GM21786 (cell line): Measurements from ENCODE around the gene FNBP1L.

Source experiments
- ATAC-seq: cut with Tn5 transposase; IDR thresholded peaks from one replicate; pipeline ENCODE4 v1.9.1; 2021; ENCODE audit not compliant: unreplicated experiment

The FNBP1L gene

GRCh38 chr1:93569489-93569888, 121.6 kb downstream of the FNBP1L start:
- ATAC-seq: no peak

DNA sequence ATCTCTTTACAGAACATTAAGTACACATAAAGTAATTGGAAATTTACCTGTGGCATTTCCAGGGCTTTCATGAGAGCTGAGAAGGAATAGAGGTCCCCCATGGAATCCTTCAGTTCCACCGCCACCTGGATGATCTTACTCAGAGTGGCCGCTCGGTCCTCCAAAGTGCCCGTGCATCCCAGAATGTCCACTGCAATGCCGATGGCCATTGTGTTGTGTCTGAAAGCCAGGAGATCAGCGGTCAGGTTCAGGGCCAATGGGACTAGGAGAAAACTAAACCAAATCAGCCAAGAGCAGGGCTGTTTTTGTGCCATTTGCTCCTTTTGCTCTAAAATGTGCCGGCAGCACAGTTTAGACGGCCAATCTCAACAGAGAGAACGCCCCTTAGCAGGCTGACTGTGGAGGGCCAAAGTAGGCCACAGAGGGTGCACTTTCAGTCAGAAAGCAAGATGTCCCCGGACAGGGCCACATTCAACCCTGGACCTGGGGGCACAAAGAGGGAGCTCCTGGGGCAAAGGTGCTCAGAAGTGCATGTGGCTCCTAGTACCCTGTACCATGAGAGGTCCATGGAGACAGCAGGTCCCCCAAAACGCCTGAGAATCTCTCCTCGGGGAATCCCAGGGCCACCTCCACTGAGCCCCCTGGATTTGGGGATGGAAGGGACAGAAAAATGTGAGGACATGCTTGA, 123.8 kb downstream of the FNBP1L start:
- ATAC-seq: no peak

DNA sequence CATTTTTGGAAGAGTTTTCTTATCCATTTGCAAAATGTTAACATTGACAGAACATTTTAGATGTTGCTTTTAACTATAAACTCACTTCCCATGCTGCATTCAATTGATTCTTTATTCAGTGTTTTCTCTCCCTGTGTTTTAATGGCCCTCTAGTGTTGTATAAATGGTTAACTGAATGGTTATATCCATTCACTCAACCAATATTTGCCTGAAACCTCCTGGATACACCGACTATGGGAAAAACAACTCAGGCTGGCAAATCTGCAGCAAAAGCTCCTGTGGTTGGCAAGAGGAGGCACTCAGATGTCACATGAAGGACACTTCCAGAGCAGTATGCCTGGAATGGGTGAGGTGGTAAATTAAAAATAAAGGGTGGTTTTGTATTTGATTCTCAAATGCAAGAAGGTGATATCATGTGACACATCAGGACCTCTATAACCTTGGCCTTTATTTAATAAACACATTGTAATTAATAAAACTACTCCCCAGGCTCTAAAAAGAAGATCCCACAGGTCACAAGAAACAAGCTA, 126.1 kb downstream of the FNBP1L start:
- ATAC-seq: no peak

- ATAC-seq: no peak
Observed at GRCh38 chr1:93574511-93574910, 126.6 kb downstream of the FNBP1L start.

- no peak for ATAC-seq
Observed at GRCh38 chr1:93574991-93575390, 127.1 kb downstream of the FNBP1L start.

DNA sequence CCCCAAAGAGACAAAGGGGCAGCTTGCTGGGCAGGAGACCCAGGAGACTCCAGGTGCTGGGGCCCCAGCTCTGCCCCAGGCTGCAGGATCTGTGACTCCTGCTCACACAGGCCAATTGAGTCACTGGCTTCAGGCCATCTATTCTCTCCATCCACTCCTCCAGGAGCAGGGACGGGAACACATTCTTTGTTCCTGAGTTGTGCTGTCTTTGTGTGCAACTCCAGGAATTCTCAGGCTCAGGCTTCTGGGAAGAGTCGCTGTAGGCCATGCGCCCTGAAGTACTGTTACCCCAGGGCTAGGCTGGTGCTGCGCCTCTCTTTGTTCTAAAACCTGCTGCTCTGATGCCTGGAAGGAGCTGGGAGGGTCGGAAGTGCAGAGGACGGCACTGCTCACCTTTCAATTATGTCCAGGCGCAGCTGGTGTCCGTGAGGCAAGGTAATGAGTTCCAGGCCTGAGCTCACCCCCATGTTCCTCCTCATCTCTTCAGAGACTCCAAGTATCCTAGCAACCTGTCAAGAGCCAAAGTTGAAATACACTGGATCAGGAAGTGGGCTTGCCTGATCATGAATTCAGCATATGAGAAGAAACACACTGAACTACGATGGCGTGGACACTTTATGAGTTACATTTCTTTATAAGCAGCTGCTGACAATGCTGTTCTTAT, 127.8 kb downstream of the FNBP1L start:
- no peak for ATAC-seq

- no peak for ATAC-seq
Observed at GRCh38 chr1:93576346-93576745, 128.4 kb downstream of the FNBP1L start.

DNA sequence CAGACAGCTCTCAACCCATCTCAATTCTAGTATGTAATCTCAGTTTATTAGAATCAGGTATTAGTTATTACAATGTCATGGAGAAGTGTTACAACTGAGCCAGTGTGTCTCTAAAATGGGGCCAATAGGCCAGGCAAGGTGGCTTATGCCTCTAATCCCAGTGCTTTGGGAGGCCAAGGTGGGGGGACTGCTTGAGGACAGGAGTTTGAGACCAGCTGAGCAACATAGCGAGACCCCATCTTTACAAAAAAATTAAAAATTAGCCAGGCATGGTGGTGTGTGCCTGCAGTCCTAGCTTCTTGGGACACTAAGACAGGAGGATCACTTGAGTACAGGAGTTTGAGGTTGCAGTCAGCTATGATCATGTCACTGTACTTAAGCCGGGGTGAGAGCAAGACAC, 128.8 kb downstream of the FNBP1L start:
- no peak for ATAC-seq

GRCh38 chr1:93577536-93578432, 129.9 kb downstream of the FNBP1L start:
- ATAC-seq: no peak

DNA sequence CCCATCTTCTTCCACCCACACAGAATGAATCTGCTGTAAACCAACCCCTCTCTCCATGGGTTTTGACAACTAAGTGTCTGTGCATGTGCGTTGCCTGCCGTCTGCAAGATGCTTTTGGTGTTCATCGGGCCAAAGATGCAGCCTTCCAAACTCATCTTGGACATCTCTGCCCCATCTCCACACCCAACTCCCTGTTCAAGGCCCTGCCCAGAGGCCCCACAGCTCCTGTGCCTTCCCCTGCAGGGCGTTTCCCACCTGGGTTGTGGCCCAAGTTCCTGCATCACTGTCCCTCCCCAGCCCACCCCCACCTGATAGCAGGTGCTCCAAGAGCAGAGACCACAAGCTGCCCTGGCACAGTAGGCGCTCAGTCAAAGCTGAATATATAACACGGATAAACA, 130.5 kb downstream of the FNBP1L start:
- no peak for ATAC-seq

GRCh38 chr1:93578911-93579825, 131.2 kb downstream of the FNBP1L start:
- ATAC-seq: no peak

- no peak for ATAC-seq
Observed at GRCh38 chr1:93579891-93580290, 132.0 kb downstream of the FNBP1L start.

- no peak for ATAC-seq
Observed at GRCh38 chr1:93581917-93582850, 134.3 kb downstream of the FNBP1L start.

- no peak for ATAC-seq
Observed at GRCh38 chr1:93584261-93585003, 136.5 kb downstream of the FNBP1L start.

DNA sequence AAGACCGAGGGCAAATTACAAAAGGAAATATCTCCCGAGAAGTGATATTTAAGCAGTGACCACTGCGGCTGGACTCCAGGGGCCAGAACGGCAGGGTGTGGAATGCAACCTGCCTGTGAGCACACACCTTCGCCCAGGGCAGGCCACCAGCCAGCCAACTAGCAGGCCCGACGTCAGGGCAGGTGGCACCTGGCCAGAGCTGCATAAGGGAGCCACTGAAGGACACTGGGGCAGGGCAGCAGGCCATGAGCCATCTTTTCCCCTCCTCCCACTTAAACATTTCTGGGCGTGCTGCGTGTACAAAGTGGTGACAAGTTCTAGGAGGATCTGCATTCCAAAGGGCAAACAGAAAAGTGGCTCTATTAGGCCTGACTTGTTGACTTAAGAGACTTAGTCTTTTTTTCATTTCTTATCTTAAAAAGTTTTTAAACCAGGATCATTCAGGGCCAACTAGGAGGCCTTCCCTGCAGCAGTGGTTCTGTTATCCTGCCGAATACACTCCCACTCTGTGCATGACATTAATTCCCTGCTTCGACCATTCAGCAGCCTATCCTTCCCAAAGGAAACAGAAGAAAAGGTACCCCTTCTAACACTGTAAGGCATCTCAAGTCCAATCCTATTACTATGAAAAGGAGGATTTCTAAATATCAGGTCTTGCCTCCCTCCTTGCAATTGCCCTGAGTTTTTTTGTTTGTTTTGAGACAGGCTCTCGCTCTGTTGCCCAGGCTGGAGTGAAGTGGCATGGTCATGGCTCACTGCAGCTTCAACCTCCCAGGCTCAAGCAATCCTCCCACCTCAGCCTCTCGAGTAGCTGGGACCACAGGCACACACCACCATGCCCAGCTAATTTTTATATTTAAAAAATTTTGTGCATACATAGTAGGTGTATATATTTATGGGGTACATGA, 137.4 kb downstream of the FNBP1L start:
- ATAC-seq: no peak

GRCh38 chr1:93587354-93587753, 139.4 kb downstream of the FNBP1L start:
- no peak for ATAC-seq

DNA sequence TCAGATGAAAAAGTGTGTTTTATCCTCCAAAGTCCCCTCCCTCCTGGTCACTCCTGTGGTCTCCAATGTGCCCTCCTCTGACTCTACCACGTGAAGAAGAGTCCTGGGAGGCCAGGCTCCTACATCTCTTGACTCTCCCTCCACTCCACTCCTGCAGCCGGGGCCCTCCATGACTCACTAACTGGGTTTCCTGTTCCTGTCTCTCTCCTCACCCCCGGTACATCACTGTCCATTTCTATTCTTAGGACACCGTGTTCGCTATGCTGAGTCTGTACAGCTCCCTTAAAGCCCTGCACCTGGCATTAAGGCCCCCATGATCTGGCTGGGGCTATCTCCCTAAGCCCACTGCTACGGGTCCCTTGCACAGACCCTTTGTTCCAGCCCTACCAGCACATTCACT, 140.3 kb downstream of the FNBP1L start:
- no peak for ATAC-seq

DNA sequence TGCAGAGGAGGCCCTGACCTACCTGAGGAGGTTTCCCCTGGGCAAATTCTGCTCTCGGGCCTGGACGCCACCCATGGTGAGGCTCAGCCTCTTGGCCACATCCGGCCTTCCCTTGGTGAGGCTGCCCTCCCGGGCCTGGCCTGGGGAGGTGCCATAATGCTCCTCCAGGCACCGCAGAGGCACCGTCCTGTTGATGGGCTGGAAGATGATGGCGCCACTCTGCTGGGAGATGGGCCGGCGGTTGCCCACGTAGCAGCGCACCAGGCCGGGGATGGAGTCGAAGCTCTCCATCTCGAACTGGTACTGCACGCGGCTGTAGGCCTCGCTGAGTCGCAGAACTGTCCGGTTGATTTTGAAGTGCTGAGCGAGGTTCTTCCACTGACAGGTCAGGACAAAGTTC, 141.0 kb downstream of the FNBP1L start:
- no peak for ATAC-seq
